Diencephalon (tissue), 1 donor: Measurements from ENCODE around the gene CRTAP. TPM values are rescaled to one million over a fixed set of nuclear protein-coding genes. Genes with fewer than 3 reads are reported as not detected.

Source experiments
- small RNA-seq: library from RNA; depleted of rRNA; stranded (forward); fragments of <200 nt; gene quantifications from one replicate; pipeline ENCODE3, GENCODE V24; 2014
- total RNA-seq: library from RNA; depleted of rRNA; stranded (reverse); fragments of >200 nt; gene quantifications from one replicate; pipeline ENCODE4 v1.2.3, GENCODE V29; 2014

CRTAP gene
- 15.7 TPM for total RNA-seq

DNA sequence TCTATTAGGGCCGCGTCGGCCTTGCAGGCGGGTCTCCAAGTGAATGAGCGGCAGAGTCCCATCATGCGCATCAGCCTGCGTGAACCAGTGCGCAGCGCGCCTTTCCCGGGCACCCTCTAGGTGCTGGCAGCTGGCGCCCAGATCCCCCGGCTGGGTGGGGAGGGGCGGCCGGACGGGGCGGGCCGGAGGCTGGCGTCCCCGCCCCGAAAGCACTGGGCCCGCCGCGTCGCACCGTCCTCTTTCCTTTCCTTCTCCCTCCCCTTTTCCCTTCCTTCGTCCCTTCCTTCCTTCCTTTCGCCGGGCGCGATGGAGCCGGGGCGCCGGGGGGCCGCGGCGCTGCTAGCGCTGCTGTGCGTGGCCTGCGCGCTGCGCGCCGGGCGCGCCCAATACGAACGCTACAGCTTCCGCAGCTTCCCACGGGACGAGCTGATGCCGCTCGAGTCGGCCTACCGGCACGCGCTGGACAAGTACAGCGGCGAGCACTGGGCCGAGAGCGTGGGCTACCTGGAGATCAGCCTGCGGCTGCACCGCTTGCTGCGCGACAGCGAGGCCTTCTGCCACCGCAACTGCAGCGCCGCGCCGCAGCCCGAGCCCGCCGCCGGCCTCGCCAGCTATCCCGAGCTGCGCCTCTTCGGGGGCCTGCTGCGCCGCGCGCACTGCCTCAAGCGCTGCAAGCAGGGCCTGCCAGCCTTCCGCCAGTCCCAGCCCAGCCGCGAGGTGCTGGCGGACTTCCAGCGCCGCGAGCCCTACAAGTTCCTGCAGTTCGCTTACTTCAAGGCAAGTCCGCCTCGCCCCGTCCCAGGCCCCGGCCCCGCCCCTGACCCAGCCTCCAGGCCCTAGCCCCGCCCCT is at the start of gene CRTAP:
Gene CRTAP (plus strand): TSS at position 243 of the 850 bp plus-strand sequence. CDS start 64 bp downstream, at position 307.

Small RNA genes within 50 kb of the gene (small RNA-seq; reads per million reads assigned to genes)
- gene AC123900.1, result not detected
- gene RN7SL296P, result not detected
- not detected for gene SUMO2P10

Other genes starting within 250 kb of the CRTAP start
- gene CCR4, start 162.4 kb upstream of the CRTAP start, total RNA-seq, result not detected
- gene GLB1, start 16.9 kb upstream of the CRTAP start, total RNA-seq, result 31.1 TPM
- gene TMPPE, start 16.9 kb upstream of the CRTAP start, total RNA-seq, result 9.0 TPM
- gene SUSD5, start 104.8 kb downstream of the CRTAP start, total RNA-seq, result 7.4 TPM
- gene FBXL2, start 163.4 kb downstream of the CRTAP start, total RNA-seq, result 82.8 TPM